A204.1 (cell line): ENCODE data around the gene HDGFL2.
"Not testable (repeated sequence)": the region's sequence is repeated elsewhere in the genome, so short reads cannot be mapped to it uniquely, and the experiment has no call there.

ENCODE experiments used
- FAIRE-seq: peaks from 2 replicates; lab custom pipeline; 2012; peaks lifted over from hg19 to GRCh38; lab: Jason Lieb, UNC

HDGFL2 gene

DNA sequence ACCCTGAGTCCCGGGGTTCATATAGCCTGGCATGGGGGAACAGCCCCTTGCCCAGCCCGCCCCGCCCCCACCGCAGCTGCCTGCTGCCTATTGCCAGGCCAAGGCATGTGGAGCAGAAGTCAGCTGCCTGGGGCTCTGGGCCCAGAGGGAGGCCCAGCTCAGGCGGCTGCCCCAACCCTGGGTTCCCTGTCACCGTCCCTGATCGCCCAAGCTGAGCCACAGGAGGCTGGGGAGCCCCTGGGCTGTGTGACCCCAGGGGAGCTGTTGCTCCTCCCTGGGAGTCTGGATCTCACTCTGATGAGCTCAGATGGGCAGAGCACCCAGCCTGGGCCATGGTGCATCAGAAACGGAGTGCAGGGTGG is 44.8 kb downstream of the HDGFL2 start:
- no peak for FAIRE-seq

DNA sequence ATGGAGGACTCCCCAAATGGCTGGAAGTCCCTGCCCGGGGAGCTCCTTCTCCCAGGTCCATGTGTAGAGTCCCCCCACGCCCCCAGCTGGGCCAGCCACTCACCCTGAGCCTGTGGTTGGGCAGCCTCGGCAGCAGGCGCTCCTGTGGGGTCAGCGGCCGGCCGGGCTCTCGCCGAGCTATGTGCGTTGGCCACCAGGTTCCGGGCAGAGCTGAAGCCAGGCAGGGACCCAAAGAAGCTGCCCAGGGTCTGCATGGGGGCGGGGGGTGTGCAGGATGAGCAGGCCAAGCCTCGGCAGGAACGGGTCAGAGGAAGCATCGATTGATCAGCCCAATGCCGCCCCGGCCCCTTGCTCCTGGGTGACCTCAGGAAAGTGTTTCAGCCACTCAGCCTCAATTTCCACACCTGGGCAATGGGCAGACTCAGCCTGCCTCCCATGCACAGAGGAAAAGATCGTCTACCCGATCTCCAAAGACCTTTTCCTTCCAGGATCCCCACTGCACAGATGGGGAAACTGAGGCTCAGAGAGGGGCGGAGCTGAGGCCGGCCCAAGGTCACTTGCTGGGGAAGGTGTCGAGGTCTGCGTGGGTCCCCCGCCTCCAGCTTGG is 45.5 kb downstream of the HDGFL2 start:
- FAIRE-seq: no peak

DNA sequence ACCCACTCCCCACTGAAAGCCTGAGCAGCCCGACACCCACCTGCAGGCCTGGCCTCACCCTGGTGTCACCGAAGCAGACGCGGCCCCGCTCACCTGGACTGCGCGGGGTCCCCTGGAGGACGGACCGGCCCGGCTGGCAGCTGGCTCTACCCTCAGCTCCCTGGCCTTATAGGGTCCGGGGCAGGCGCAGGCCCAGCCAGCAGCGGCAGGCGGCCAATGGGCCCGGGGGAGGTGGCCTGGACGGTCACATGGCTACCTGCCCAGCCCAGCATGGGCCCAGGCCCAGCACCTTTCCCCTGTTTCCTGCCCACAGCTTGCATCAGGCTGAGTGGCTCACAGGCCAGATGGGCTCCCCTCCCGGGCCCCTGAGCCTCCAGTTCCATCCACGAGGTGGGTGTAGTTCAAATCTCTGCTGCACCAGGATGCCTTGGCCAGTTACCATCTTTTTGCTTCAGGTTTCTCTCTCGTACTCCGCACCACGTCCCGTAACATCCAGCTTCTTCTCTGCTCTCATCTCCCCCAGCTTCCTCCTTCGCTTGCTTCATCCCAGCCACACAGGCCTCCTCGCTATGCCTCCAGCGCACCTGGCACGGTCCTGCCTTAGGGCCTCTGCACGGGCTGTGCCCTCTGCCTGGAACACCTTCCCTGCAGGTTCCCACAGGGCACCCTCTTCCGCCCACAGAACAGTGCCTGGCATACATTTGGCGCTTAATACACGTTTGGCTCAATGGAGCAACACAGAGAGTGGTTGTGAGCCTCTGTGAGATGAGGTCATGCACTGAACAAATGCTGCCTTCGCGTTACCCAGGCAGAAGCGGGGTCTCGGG is 46.5 kb downstream of the HDGFL2 start, which contains the start of gene PLIN4:
Gene PLIN4, minus strand, starts transcription at position 142 of the 827 bp plus-strand sequence. CDS start 214 bp downstream, outside the sequence.
- no peak for FAIRE-seq

DNA sequence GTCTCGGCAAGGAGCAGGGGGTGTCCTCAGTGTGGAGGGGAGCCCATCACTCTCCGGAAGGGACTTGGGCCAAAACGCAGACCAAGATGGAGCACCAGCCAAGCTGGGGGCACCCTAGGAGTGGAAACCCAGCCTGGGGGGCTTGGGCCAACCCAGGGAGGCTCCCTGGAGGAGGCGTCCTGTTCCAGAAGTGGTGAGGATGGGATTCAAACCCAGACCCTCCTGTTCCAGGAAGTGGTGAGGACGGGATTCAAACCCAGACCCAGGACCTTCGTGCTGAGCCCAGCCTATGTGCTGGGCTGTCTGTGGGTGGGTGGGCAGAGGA is 47.0 kb downstream of the HDGFL2 start:
- no peak for FAIRE-seq

DNA sequence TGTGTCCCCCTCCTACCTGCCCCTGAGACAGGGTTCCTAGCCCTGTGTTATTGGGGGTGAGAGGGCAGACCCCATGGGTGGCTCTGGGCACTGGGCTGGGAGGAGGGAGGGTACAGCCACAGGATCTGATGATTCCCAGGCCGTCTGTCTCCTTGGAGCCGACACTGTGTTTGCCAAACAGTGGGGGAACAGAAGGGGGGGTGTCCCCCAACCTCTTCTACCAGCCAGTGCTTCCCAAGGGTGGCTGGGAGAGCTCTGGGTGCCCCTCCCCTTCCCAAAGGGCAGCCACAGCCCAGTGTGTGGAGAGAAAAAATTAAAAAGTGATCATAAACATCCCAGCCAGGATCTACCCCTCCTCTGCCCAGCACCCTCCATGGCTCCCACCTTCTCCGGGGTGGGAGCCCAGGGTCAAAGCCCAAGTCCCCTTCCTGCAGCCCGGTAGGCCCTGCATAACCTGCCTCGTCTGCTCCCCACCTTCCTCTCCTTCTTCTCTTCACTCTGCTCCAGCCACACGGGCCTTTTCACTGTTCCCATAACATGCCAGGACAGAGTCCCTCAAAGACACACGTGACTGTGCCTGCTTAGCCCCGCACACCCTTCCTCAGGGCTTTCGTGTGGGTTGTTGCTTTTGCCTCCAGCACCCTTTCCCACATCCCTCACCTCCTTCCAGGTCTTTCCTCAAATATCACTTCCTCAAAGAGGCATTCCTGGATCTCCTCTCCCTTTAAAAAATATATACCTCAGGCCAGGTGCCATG is 47.6 kb downstream of the HDGFL2 start:
- no peak for FAIRE-seq

DNA sequence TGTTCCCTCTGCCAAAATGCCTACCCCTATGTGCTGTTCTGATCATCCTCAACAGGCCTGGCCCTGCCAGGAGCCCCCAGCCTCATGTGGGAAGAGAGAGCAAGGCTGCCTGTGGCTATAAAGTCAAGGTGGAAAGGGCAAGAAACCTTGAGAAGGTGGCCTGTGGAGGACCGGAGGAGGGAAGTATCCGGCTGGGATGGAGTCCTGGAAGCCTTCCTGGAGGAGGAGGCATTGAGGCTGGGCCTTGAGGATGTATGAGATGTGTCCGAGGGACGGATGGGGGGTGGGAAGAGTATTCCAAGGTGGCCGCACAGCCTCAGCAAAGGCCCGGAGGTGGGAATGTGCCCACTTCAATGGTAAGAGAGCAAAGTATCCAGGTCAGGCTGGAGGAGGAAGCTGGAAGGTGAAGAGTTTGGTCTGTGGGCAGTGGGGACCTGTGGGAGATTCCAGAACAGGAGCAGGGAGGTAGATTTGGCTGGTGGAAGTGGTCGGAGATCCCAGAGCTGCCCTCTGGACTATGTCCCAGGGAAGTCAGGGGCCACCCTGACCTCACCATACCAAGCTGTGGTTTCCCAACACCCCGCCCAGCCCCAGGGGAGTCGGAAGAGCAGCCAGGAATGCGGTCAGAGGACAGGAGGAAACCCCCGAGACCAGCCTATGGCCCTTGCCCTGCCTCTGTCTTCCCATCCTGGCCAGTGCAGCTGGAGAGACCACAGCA is 49.2 kb downstream of the HDGFL2 start:
- no peak for FAIRE-seq

DNA sequence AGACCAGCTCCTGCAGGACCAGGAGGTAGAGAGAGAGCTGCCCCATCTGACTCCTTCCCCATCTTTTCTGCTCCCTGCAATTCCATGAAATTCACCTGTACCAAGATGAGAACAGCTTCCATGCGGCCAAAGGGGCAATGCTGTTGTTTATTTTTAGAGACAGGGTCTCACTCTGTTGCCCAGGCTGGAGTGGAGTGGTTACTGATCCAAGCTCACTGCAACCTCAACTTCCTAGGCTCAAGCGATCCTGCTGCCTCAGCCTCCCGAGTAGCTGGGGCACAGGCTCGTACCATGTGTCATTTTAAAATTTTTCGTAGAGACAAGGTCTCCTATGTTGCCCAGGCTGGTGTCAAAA is 49.8 kb downstream of the HDGFL2 start:
- no peak for FAIRE-seq

DNA sequence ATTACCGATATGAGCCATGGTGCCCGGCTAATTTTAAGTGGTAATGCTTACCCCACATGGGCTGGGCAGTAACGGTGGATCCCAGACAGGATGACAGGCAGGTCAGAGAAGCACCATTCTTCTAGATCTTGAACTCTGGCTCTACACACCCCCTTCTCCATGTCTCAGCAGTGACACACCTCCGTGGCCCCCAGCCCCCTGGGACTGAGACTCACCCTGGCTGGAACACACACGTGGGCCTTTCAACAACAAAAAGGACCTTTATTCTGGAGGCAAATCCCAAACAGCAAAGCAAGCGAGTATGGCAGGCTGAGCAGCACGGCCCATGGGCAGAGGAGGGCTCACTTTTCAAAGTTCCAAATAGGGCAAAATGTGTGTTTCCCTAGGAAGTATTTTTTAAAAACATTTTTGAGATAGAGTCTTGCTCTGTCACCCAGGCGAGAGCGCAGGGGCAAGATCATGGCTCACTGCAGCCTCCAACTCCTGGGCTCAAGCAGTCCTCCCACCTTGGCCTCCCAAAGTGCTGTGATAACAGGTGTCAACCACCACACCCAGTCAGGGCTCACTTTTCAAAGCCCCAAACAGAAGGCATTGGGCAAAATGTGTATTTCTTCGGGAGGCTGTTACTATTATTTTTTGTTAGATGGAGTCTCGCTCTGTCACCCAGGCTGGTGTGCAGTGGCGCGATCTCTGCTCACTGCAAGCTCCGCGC is 50.4 kb downstream of the HDGFL2 start:
- FAIRE-seq: no peak

DNA sequence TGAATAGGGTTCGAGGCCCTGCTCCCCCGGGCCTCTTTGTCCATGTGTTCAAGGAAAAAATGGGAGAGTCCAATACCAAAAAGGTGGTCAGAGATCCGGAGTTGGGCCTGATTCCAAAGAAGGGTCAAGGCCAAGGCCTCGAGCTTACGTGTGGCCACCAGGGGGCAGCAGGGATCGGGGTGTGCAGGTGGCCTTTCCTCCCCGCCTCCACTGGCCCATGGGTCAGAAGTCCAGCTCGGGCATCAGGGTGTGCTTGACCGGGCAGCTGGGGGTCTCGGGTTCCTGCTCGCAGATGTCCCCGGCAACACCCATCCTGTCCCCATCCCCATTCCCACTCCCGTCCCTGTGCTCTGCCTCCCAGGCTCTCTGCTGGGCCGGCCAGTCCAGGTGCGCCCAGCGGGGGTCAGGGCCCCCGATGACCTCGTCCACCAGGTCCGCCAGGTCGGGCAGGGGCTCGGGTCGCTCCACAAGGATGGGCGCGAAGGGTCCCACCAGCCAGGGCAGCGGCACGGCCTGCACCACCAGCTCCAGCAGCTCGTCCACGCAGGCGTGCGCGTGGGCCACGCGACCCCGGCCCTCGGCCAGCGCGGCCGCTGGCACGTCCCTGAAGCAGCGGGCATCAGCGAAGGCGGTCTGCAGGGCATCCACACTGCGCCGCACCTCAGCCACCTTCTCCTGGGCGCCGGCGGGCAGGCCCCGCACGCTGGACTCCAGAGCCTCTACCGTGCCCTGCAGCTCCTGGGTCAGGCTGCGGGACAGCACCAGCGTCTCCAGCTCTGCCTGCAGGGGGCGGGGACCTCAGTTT is 51.4 kb downstream of the HDGFL2 start:
- FAIRE-seq: no peak

DNA sequence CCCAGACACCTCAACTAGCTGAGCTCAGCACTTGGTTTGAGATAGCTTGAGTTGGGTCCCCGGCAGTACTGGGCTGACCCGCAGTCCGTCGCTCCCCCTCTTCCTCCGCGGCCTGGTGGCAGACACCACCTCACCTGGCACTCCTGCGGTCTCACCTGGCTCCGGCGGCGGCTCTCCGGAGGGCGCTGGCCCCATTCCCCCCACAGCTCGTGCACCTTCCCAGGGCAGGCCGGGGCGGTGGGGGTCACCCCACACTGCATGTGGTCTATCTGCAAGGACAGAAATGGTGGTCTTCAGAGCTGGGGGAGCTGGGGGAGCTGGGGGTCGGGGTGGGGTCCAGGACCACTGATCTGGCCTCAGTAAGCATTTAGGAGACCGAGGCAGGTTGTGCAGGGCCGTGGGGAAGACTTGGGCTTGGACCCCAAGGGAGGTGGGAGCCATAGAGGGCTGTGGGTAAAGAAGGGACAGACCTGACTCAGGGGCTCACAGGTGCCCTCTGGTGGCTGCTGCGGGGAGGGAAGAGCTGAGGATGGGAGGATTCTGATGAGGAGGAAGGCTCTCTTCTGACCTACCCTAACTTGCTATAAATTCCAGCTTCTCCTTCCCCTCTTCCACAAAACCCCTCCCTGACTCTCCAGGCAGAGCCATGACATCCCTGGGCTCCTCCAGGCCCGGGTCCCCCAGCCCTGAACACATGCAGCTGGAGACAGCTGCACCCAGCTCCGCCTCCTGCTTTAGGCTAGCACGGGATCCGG is 52.9 kb downstream of the HDGFL2 start:
- FAIRE-seq: no peak

DNA sequence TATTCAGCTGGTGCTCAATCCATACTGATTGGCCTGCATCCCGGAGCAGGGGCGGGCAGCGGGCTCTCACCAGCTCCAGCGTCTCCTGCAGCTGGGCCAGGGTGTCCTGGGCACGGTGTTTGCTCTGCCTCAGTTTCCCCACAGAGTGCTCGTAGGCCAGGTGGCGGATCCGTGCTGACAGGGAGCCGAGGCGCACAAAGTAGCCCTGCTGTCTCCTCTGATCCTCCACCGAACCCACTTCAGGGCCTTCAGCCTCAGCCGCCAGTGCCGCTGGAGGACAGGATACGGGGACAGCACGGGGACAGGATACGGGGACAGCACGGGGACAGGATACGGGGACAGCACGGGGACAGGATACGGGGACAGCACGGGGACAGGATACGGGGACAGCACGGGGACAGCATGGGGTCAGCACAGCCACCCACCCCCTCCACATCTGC is 53.5 kb downstream of the HDGFL2 start:
- no peak for FAIRE-seq

DNA sequence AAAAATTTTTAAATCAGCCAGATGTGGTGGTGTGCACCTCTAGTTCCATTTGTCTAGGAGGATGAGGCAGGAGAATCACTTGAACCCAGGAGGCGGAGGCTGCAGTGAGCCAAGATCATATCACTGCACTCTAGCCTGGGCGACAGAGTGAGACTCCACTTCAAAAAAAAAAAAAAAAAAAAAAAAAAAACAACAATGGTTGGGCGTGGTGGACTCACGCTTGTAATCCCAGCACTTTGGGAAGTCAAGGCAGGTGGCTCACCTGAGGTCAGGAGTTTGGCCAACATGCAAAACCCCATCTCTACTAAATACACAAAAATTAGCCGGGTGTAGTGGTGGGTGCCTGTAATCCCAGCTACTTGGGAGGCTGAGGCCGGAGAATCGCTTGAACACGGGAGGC is 55.3 kb downstream of the HDGFL2 start:
- not testable (repeated sequence) for FAIRE-seq

DNA sequence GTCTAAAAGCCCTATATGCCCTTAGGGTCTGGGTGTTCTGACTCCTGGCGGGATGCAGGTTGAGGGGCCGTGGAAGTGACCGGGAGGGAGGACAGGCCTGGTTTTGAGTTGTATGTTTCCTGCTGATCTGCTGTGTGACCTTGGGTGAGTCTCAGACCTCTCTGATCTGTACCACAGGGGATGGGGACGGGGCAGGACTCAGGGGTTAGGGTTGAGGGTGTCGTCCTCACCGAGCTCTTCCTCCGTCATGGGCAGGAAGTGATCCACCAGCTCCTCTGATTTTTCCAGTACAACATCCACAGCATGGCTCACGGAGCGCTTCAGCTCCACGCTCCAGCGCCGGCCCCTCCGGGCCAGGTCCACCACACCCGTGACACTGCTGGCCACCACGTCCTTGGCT is 56.7 kb downstream of the HDGFL2 start:
- FAIRE-seq: no peak

DNA sequence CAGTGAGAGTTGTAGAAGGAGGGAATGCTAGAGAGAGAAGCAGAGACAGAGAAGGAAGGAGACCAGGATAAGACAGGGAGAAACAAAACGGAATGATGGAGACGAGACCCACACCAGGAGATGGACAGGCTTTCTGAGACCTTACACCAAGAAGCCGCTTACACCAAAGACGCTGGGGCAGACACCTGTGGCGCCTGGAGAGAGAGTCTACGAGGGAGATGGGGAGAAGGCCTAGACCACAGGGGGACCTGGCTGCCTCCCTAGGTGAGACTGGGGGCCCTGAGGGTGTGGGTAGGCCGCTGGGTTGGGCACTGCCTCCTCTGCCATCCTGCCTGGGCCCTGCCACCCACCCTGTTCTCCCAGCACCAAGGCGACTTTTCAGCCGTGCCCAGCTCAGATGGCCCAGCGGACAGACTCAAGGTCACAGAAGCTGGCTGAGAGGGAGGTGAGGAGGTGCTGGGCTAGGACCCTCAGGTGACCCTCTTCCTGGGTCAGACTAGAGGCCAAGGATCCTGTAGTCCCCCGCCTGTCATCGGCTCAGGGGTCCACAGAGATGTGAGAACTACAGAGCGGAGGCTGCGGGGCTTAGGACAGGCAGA is 57.9 kb downstream of the HDGFL2 start:
- FAIRE-seq: no peak

DNA sequence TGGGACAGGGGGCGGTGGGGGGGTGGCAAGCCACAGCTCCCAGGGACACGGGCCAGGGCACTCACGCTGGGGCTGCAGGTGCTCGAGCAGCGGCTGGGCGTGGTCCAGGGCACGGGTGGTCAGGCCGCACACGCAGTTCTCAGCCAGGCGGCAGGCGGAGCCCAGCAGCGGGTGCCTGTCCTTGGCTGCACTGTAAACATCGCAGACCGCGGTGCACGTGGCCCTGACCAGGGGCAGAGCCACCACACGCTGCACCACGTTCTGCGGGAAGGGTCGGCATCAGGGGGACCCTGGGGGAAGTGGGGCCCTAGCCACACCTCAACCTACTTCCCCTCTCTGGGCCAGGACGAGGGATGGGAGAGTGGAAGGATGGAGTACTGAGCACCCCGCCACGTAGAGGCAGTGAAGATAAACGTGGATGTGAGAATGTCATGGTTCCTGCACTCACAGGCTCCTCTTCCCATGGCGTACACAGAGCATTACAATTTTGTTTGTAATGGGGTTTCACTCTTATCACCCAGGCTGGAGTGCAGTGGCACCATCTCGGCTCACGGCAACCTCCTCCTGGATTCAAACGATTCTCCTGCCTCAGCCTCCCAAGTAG is 59.6 kb downstream of the HDGFL2 start:
- no peak for FAIRE-seq

DNA sequence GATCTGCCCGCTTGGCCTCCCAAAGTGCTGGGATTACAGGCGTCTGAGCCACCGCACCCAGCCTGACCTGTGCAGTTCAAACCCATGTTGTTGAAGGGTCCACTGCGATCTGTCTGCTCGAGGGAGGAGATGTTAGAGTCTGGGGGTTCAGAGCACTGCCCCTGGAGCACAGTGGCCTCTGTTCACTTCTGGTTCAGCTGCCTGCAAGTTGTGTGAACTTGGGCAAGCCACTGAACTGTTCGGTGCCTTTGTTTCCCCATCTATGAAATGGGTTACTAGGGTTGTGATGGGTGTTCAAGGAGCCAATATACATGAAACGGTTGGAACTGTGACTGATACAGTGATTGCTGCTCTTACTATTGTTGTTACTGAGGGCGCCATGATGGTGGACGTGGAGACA is 61.2 kb downstream of the HDGFL2 start:
- FAIRE-seq: no peak

DNA sequence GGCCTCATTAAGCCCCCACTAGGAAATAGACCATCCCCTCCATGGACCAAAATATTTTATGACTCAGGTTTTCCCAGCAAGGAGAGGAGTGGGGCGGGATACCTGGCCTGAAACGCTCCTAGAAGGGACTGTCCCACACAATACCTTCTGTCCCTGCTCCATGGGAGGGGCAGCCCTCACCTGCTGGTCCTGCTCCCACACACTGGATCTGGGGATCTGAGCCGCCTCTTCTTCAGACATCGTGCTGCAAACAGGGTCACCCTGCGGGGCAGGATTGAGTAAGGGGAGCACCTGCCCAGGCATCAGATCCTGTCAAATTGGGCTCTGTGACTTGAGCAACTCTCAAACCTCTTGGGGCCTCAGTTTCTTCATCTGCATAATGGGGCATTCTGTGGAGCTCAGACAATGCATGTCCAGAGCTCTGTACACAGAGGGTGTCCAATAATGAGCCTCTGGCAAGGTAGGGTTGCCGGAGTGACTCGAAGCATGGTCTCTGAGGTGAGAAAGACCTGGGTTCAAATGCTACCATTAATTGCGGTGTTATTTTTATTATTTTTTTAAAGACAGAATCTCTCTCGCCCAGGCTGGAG is 61.8 kb downstream of the HDGFL2 start:
- FAIRE-seq: no peak

DNA sequence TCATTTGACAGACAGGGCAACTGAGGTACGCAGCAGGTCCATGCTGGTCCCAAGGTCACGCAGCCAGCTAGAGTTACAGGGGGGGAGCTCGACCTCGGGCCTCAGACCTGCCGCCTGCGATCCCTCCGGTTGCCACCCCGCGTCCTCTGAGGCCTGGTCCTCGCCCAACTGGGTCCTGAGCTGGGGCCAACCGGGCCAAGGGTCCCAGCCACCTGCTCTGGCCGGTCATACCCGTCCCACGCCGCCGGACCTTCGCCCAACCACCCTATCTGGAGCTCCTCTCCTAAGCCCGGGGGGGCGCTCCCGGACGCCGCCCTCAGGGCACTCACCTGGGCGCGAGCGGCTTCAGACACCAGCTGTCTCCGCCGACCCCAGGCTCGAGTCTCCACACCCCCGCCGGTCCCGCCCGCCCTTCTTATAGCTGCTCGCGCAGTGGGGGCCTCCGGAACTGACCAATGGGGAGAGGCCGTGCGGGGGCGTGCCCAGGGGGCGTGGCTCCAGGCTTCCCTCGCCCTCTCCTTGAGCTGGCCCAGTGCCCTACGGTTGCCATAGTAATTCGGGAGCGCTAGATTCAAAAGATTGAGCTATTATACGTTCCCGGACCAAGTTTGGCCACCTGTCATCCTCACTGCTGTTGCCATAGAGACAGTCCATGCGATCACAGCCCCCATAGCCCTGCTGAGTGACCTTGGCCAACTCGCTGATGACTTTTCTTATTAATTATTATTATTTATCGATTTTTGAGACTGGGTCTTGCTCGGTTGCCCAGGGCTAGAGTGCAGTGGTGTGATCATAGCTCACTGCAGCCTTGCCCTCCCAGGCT is 63.0 kb downstream of the HDGFL2 start, which contains the start of gene PLIN5:
Gene PLIN5, minus strand, starts transcription at position 389 of the 823 bp plus-strand sequence. CDS start 1,150 bp downstream, outside the sequence.
- no peak for FAIRE-seq
